ENCODE measurements around the gene PEX16. TPM values are rescaled to one million over a fixed set of nuclear protein-coding genes. Genes with fewer than 3 reads are reported as not detected.

PEX16 gene
- total RNA-seq, 1 donor from 2014 or later, result 37.4 TPM

DNA sequence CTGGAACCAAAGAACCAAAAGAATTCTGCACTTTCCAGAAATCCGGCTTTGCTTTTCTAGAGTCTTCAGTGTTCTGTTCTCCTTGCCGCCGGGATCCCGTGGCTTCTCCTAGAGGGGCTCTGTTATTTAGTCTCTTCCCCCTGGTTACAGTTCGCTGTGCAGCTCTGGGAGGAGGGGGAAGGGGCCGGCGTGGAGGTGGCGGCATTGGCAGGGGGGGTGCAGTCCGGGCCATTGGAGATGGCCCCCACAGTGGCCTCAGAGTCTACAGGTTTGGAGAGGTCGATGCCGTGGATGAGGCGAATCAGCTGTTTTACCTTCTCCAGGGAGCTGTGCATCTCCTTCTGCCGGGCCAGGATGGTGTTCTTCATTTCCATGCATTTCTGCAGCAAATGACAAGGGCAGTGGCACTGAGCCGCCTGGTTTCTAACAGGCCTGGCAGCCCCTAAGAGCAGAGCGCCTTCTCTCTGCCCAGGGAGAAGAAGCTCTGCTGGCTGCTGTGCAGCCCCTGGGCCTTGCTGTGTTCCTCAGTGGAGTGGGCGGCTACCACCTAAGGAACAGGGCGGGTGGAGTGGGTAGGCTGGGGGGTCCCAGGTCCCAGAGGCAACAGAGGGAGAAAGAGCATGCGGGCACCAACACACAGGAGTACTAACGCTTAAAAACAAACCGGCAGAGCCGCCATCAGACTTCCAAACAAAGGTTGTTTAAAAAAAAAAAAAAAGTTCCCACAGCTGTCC, 16.3 kb upstream of the PEX16 start:
- no peak for DNase-seq (ENCODE audit: low read depth)
- TF ChIP-seq CTCF (IDR thresholded peaks at IDR 0.05; ENCODE audit: insufficient read depth, low read length, poor library complexity, severe bottlenecking), result no peak
- H3K36me3 ChIP-seq (ENCODE audit: control insufficient read depth, insufficient read depth, low read length), result no peaks in the 10 kb centered on the region
- H3K27me3 ChIP-seq (ENCODE audit: control insufficient read depth, insufficient read depth, low read length), result no peaks in the 10 kb centered on the region
- H3K4me3 ChIP-seq (ENCODE audit: low read depth, low read length), result no peak overlapping the region

DNA sequence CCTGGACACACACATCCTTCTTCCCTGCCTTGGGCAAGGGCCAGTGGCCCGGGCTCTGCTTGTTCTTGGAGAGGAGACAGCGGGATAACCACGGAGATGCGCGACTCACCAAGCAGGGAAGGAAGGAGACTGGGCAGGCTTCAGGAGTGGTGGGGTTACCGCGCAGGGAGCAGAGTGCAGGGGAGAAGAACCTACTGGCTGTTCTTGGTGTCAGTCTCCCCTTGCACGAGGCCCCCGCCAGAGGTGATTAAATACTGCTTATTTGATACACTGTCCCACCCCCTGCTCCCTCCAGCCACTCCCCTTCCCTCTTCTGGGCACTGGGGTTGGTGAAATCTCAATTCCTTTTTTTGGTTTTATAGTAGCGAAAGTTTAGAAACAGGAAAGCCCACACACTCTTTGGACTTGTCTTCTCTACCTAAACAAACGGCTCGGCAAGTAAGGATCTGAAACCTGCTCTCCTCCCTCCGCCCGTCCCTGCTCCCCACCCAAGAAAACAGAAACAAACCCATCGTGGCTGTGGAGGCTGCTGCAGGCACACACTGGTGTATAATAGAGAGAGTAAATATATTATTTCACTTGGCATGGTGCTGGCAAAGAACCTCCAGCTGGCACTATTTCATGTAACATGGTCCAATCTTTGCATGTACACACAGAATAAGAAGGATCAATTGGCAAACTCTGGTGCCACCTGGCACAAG, 15.6 kb upstream of the PEX16 start:
- Histone ChIP-seq H3K4me3 (ENCODE audit: low read depth, low read length) (no peak overlapping the region), H3K27me3 (ENCODE audit: control insufficient read depth, insufficient read depth, low read length) (no peaks in the 10 kb centered on the region), H3K36me3 (ENCODE audit: control insufficient read depth, insufficient read depth, low read length) (no peaks in the 10 kb centered on the region)
- DNase-seq (ENCODE audit: low read depth), result no peak
- no peak for TF ChIP-seq CTCF (IDR thresholded peaks at IDR 0.05; ENCODE audit: insufficient read depth, low read length, poor library complexity, severe bottlenecking)

GRCh38 chr11:45932217-45932616, 14.5 kb upstream of the PEX16 start:
- H3K4me3 ChIP-seq (ENCODE audit: low read depth, low read length), result no peak overlapping the region
- no peak for TF ChIP-seq CTCF (IDR thresholded peaks at IDR 0.05; ENCODE audit: insufficient read depth, low read length, poor library complexity, severe bottlenecking)
- H3K36me3 ChIP-seq (ENCODE audit: control insufficient read depth, insufficient read depth, low read length), result no peaks in the 10 kb centered on the region

DNA sequence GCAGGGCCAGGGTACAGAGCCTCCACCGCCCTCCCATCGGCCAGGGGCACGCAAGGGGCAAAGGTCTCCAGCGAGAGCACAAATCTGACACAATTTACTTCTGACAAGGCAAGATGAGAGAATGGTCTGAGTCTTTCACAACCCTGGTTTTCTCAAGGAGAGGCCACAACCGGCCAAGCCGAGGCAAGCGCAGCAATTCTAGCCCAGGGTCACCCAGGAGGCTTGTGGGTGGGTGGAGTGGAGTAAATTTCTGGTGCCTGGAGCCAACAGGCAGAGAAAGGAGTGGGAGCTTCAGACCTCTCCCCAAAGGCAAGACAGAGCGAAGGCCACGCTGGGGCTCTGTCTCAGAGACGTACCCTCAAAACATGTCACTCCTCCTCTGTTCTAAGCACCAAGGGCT, 14.1 kb upstream of the PEX16 start:
- Histone ChIP-seq H3K36me3 (ENCODE audit: control insufficient read depth, insufficient read depth, low read length) (no peaks in the 10 kb centered on the region), H3K4me3 (ENCODE audit: low read depth, low read length) (no peak overlapping the region), H3K27me3 (ENCODE audit: control insufficient read depth, insufficient read depth, low read length) (no peaks in the 10 kb centered on the region)
- no peak for DNase-seq (ENCODE audit: low read depth)
- TF ChIP-seq CTCF (IDR thresholded peaks at IDR 0.05; ENCODE audit: insufficient read depth, low read length, poor library complexity, severe bottlenecking), result no peak

More at GRCh38 chr11:45932217-45932616, 14.5 kb upstream of the PEX16 start:
- no peaks in the 10 kb centered on the region for H3K27me3 ChIP-seq (ENCODE audit: control insufficient read depth, insufficient read depth, low read length)
- DNase-seq (ENCODE audit: low read depth), result no peak

DNA sequence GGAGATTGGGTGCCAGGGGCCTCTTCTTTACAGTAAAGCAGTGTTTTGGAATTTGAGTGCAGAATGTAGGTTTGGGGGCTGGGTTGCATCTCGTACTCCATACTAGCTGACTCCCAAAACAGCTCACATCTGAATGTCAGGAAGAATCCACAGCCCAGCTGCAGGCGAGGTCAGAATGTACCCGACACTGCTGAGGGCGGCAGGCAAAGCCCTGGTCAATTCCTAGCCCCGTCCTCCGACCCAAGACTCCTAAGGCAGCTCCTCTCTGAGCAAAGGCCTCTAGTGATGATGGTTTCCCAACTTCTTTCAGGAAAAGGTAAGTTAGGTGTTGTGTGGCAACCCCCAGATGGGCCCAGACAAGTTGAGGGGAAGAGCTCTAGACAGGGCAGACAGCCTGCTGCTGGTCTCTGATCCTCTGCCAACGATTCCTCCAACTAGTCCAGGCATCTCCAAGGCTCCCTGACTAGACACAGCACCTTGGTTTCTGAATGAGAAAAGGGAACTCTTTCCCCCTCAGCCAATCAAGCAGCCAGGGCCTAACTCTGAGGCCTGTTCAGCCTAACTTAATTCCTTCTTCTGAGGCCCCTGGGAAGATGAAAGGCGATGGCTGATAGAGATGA, 13.4 kb upstream of the PEX16 start:
- no peaks in the 10 kb centered on the region for H3K36me3 ChIP-seq (ENCODE audit: control insufficient read depth, insufficient read depth, low read length)
- H3K4me3 ChIP-seq (ENCODE audit: low read depth, low read length), result no peak overlapping the region
- TF ChIP-seq CTCF (IDR thresholded peaks at IDR 0.05; ENCODE audit: insufficient read depth, low read length, poor library complexity, severe bottlenecking), result no peak
- no peak for DNase-seq (ENCODE audit: low read depth)
- H3K27me3 ChIP-seq (ENCODE audit: control insufficient read depth, insufficient read depth, low read length), result no peaks in the 10 kb centered on the region

Measured in kidney epithelial cell (primary cell).